Mucosa of stomach (tissue), 1 donor: ENCODE results near the gene MYOCD.

Experiments used
- H3K27me3 ChIP-seq: one replicate; pipeline ENCODE4 v1.7.0; 2013; ENCODE audit warnings: mild to moderate bottlenecking, low read length; ENCODE audit not compliant: control insufficient read depth, insufficient read depth
- H3K36me3 ChIP-seq: one replicate; pipeline ENCODE4 v1.7.0; 2013; ENCODE audit warnings: low read length; ENCODE audit not compliant: control insufficient read depth, insufficient read depth
- H3K4me1 ChIP-seq: one replicate; pipeline ENCODE4 v1.7.0; 2013; ENCODE audit warnings: mild to moderate bottlenecking, low read length; ENCODE audit not compliant: control insufficient read depth, insufficient read depth
- H3K4me3 ChIP-seq: one replicate; pipeline ENCODE4 v1.7.0; 2013; ENCODE audit warnings: low read length
- H3K9ac ChIP-seq: one replicate; pipeline ENCODE4 v1.7.0; 2013; ENCODE audit warnings: mild to moderate bottlenecking, low read length, moderate library complexity
- H3K9me3 ChIP-seq: one replicate; pipeline ENCODE4 v1.7.0; 2013; ENCODE audit warnings: mild to moderate bottlenecking, low read length, moderate library complexity; ENCODE audit not compliant: control insufficient read depth
- donor health status: Pancreatic carcinoma.

Gene MYOCD

DNA sequence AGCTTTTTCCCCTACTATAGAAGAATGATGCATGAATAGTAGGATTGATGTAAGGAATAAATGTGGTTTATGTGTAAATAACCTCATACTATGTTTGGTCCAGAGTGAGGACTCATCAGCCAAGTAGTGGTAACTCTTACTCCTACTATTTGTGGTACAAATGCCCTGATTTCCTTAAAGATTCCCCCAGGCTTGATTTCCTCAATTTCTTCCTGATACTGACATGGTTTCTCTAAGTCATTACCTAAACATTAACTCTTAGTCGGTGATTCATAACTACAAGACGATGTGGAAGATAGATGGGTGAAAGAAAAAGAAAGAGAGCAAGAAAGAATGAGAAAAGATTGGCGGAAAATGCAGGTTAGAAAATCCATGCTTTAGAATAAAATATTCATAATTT is 17.2 kb upstream of the MYOCD start:
- H3K36me3 ChIP-seq: no peaks in the 10 kb centered on the region
- no peaks in the 10 kb centered on the region for H3K9me3 ChIP-seq
- H3K4me3 ChIP-seq: no peak overlapping the region
- no peaks in the 10 kb centered on the region for H3K4me1 ChIP-seq
- no peak overlapping the region for H3K9ac ChIP-seq
- H3K27me3 ChIP-seq: peaks cover 5% of the 10 kb centered on the region

- no peak overlapping the region for H3K9ac ChIP-seq
- H3K36me3 ChIP-seq: no peaks in the 10 kb centered on the region
- H3K4me1 ChIP-seq: no peaks in the 10 kb centered on the region
- H3K27me3 ChIP-seq: no peaks in the 10 kb centered on the region
- no peak overlapping the region for H3K4me3 ChIP-seq
- H3K9me3 ChIP-seq: no peaks in the 10 kb centered on the region
Measured at GRCh38 chr17:12655936-12656335, 9.8 kb upstream of the MYOCD start.

DNA sequence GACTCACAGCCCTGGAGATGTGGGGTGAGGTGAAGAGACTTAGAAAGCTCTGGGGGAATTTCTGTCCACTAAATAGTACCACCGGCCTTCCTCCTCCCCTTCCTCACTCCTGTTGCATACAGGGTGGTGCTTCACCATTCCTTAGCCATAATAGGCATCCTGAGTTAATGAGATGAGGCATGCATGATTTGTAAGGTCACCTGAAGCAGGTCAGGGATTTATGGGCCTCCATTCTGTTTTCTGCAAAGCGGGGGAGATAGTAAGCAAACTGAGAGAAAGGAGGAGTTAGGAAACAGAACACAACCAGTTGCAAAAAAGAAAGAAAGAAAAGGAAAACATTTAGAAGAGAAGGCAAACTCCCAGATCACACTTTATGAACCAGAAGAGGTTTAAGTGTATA is 9.3 kb upstream of the MYOCD start:
- H3K9ac ChIP-seq: no peak overlapping the region
- H3K9me3 ChIP-seq: no peaks in the 10 kb centered on the region
- H3K4me3 ChIP-seq: no peak overlapping the region
- H3K4me1 ChIP-seq: no peaks in the 10 kb centered on the region
- no peaks in the 10 kb centered on the region for H3K36me3 ChIP-seq
- no peaks in the 10 kb centered on the region for H3K27me3 ChIP-seq

GRCh38 chr17:12659500-12659899 is 6.2 kb upstream of the MYOCD start:
- Histone ChIP-seq H3K4me1 (no peaks in the 10 kb centered on the region), H3K9me3 (no peaks in the 10 kb centered on the region), H3K9ac (no peak overlapping the region), H3K27me3 (peaks cover 10% of the 10 kb centered on the region), H3K36me3 (no peaks in the 10 kb centered on the region), H3K4me3 (no peak overlapping the region)

- Histone ChIP-seq H3K27me3 (peaks cover 40% of the 10 kb centered on the region), H3K4me1 (peaks cover 12% of the 10 kb centered on the region), H3K9ac (no peak overlapping the region), H3K9me3 (no peaks in the 10 kb centered on the region), H3K36me3 (no peaks in the 10 kb centered on the region), H3K4me3 (no peak overlapping the region)
Measured at GRCh38 chr17:12664252-12664651, 1.4 kb upstream of the MYOCD start.

DNA sequence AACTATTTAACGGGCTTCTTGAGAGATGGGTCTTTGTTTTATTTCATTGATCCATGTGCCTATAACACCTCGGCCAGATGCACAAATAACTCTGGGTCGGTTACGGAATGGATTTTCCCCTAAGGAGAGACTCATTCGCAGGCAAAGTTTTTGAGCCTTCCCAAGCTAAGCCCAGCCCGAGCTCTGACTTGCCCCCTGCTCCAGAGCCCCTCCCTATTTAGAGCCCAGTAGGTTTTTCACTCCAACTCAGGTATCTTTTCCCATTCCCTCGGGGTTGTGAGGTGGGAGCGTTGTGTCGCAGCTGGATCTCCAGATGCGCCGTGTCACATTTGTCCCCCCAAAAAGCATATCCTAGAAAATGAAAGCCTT is 812 bp upstream of the MYOCD start:
- peak overlapping the region; percentile 62 for H3K9ac ChIP-seq
- H3K27me3 ChIP-seq: peaks cover 40% of the 10 kb centered on the region
- H3K36me3 ChIP-seq: no peaks in the 10 kb centered on the region
- peak overlapping the region; percentile 38 for H3K4me3 ChIP-seq
- peaks cover 12% of the 10 kb centered on the region for H3K4me1 ChIP-seq
- H3K9me3 ChIP-seq: no peaks in the 10 kb centered on the region

DNA sequence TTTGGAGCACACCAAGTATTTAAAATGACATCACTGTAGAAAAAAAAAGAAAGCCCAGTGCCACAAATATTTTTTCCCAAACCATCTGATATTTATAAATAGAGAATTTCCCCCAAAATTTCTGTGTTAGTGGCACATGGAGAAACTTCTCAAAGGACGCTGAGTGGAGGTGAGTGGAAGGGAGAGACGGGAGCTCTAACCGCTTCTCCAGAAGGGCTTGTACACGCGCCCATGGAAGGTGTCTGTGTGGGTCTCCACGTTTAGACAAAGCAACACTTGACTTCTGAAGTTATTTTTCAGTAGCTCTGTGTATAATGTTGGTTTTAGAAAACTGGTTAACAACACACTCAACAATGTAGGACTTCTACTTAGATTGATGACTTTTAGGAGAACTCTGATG is 1.0 kb downstream of the MYOCD start:
- H3K9me3 ChIP-seq: no peaks in the 10 kb centered on the region
- H3K36me3 ChIP-seq: no peaks in the 10 kb centered on the region
- H3K9ac ChIP-seq: peak overlapping the region; percentile 53
- peaks cover 12% of the 10 kb centered on the region for H3K4me1 ChIP-seq
- H3K4me3 ChIP-seq: no peak overlapping the region
- peaks cover 40% of the 10 kb centered on the region for H3K27me3 ChIP-seq

- H3K4me1 ChIP-seq: peaks cover 12% of the 10 kb centered on the region
- H3K9me3 ChIP-seq: no peaks in the 10 kb centered on the region
- no peak overlapping the region for H3K4me3 ChIP-seq
- H3K9ac ChIP-seq: peak overlapping the region; percentile 53
- peaks cover 40% of the 10 kb centered on the region for H3K27me3 ChIP-seq
- no peaks in the 10 kb centered on the region for H3K36me3 ChIP-seq
Measured at GRCh38 chr17:12667299-12667958, 1.7 kb downstream of the MYOCD start.

- Histone ChIP-seq H3K4me3 (no peak overlapping the region), H3K4me1 (peaks cover 5% of the 10 kb centered on the region), H3K9me3 (no peaks in the 10 kb centered on the region)
Measured at GRCh38 chr17:12671906-12672305, 6.2 kb downstream of the MYOCD start.

DNA sequence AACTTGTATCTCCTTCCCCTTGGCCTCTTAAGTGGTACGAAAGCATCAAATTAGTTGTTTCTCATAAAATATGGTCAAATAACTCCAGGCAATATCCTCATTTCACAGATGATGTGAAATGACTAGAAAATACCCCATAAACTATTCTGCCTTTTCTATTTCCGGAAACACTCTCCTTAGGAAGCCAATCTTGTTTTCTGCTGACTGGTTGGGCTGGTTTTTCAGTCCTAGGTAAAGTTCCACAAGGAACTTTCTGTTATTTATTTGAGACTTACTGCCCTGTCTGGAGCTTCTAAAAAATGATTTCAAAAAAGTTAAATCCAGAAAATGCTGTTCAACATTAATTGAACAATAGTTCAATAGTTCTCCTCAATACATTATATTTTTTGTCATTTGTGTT is 7.3 kb downstream of the MYOCD start:
- Histone ChIP-seq H3K9ac (no peak overlapping the region), H3K4me3 (no peak overlapping the region), H3K36me3 (no peaks in the 10 kb centered on the region), H3K9me3 (no peaks in the 10 kb centered on the region), H3K4me1 (peaks cover 5% of the 10 kb centered on the region), H3K27me3 (no peaks in the 10 kb centered on the region)

More at GRCh38 chr17:12671906-12672305, 6.2 kb downstream of the MYOCD start:
- Histone ChIP-seq H3K9ac (no peak overlapping the region), H3K36me3 (no peaks in the 10 kb centered on the region), H3K27me3 (peaks cover 6% of the 10 kb centered on the region)

GRCh38 chr17:12673788-12674187 is 8.1 kb downstream of the MYOCD start:
- H3K27me3 ChIP-seq: no peaks in the 10 kb centered on the region
- H3K36me3 ChIP-seq: no peaks in the 10 kb centered on the region
- H3K4me1 ChIP-seq: peaks cover 5% of the 10 kb centered on the region
- no peaks in the 10 kb centered on the region for H3K9me3 ChIP-seq
- no peak overlapping the region for H3K9ac ChIP-seq
- H3K4me3 ChIP-seq: no peak overlapping the region

- no peak overlapping the region for H3K4me3 ChIP-seq
Measured at GRCh38 chr17:12680407-12680897, 14.8 kb downstream of the MYOCD start.

GRCh38 chr17:12680993-12681392 is 15.3 kb downstream of the MYOCD start:
- no peaks in the 10 kb centered on the region for H3K27me3 ChIP-seq
- no peak overlapping the region for H3K4me3 ChIP-seq
- H3K9ac ChIP-seq: no peak overlapping the region
- H3K36me3 ChIP-seq: no peaks in the 10 kb centered on the region
- no peaks in the 10 kb centered on the region for H3K4me1 ChIP-seq
- no peaks in the 10 kb centered on the region for H3K9me3 ChIP-seq

More at GRCh38 chr17:12680407-12680897, 14.8 kb downstream of the MYOCD start:
- H3K9ac ChIP-seq: no peak overlapping the region
- no peaks in the 10 kb centered on the region for H3K27me3 ChIP-seq
- H3K9me3 ChIP-seq: no peaks in the 10 kb centered on the region
- no peaks in the 10 kb centered on the region for H3K4me1 ChIP-seq
- H3K36me3 ChIP-seq: no peaks in the 10 kb centered on the region
